Measurements from ENCODE around the gene DAB2IP. TPM values are rescaled to one million over a fixed set of nuclear protein-coding genes. Genes with fewer than 3 reads are reported as not detected.

The DAB2IP gene
- total and polyA plus RNA-seq, 2 donors (not counting 1 experiment from before 2014, with no cell fraction given) = 14.6 to 16.5 TPM

DNA sequence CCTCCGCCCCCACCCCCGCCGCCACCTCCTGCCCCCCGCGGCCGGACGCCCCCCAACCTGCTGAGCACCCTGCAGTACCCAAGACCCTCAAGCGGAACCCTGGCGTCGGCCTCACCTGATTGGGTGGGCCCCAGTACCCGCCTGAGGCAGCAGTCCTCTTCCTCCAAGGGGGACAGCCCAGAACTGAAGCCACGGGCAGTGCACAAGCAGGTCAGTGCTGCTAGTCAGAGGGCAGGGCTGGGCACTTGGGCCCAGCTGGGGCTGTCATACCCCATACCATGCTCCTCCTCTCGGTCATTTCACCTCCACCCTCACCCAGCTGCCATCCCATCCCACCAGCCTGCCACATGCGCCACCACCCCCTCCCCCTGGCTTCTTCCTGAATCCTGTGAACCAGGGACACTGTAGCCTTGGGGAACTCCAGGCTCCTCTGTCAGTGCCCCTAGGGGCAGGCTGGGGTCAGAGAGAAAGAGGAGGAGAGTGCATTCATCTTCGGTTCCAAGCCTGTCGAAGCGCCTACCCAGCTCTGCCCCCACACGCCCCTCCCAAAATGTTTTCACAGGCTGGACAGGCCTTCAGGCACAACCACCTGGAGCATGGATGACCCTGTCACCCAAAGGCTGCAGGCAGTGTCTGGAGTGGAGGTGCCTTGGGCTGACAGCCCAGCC is 122.0 kb downstream of the DAB2IP start:
- TF ChIP-seq, protein P1, sequence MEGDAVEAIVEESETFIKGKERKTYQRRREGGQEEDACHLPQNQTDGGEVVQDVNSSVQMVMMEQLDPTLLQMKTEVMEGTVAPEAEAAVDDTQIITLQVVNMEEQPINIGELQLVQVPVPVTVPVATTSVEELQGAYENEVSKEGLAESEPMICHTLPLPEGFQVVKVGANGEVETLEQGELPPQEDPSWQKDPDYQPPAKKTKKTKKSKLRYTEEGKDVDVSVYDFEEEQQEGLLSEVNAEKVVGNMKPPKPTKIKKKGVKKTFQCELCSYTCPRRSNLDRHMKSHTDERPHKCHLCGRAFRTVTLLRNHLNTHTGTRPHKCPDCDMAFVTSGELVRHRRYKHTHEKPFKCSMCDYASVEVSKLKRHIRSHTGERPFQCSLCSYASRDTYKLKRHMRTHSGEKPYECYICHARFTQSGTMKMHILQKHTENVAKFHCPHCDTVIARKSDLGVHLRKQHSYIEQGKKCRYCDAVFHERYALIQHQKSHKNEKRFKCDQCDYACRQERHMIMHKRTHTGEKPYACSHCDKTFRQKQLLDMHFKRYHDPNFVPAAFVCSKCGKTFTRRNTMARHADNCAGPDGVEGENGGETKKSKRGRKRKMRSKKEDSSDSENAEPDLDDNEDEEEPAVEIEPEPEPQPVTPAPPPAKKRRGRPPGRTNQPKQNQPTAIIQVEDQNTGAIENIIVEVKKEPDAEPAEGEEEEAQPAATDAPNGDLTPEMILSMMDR (conservative IDR thresholded peaks at IDR 0.05 in 1 of 2, IDR thresholded peaks at IDR 0.05 in 1 of 2; ENCODE audit: low read depth in 1 of 2, low read length in 2 of 2) = no peak
- no peak for TF ChIP-seq EZH2 (IDR thresholded peaks at IDR 0.05; ENCODE audit: low read length, missing control alignments)
- DNase-seq (ENCODE audit: low read depth in 2 of 2) = no peak
- Histone ChIP-seq H3K9ac (ENCODE audit: insufficient read depth, low read length) (no peak overlapping the region), H2AFZ (ENCODE audit: low read length) (no peak overlapping the region), H3K4me3 (replicated peaks in 1 of 4; ENCODE audit: control extremely low read depth in 1 of 4, insufficient read depth in 1 of 4, low read depth in 3 of 4, low read length in 4 of 4) (no peak overlapping the region), H3K36me3 (ENCODE audit: control insufficient read depth, insufficient read depth, low read length) (peaks cover 12% of the 10 kb centered on the region), H4K20me1 (ENCODE audit: control insufficient read depth, extremely low read depth, insufficient read depth, low read length) (no peaks in the 10 kb centered on the region), H3K9me3 (ENCODE audit: control insufficient read depth, insufficient read depth, low read depth, low read length) (no peaks in the 10 kb centered on the region), H3K27me3 (ENCODE audit: control insufficient read depth, insufficient read depth, low read length) (no peaks in the 10 kb centered on the region), H3K4me1 (ENCODE audit: control insufficient read depth, extremely low read depth, insufficient read depth, low read length) (peaks cover 12% of the 10 kb centered on the region), H3K27ac (ENCODE audit: insufficient read depth, low read length) (no peak overlapping the region), H3K4me2 (ENCODE audit: extremely low read depth, insufficient read depth, low read length) (no peak overlapping the region), H3K79me2 (ENCODE audit: control insufficient read depth, insufficient read depth, low read length) (no peaks in the 10 kb centered on the region)

DNA sequence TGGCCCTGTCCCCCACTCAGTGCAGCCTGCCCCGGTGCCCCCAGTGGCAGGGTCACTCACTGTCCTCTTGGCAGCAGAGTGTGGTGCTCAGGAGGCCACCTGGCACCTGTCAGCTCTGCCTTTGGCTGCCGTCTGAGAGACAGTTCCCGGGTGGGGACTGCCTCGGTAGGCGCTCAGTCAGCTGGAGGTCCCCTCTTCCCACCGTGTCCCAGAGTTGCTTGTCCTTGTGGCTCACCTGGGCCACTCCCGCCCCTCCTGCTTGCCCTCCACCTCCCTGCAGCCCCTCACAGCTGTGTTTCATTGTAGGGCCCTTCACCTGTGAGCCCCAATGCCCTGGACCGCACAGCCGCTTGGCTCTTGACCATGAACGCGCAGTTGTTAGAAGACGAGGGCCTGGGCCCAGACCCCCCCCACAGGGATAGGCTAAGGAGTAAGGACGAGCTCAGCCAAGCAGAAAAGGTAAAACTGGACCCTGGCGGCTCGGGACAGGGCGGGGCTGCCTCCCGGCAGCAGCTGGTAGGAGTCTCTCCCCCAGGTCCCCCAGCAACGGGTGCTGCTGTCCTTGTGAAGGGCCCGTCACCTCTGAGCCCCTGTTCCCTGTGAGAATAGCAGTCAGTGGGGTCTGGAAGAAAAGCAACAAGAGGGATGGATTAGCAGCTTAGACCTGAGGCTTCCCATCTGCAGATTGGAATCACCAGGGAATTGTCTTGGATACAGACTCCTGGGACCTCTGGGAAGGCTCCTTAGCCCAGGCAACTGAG is 122.7 kb downstream of the DAB2IP start:
- Histone ChIP-seq H3K9me3 (ENCODE audit: control insufficient read depth, insufficient read depth, low read depth, low read length) (no peaks in the 10 kb centered on the region), H3K27ac (ENCODE audit: insufficient read depth, low read length) (no peak overlapping the region), H3K4me1 (ENCODE audit: control insufficient read depth, extremely low read depth, insufficient read depth, low read length) (peaks cover 12% of the 10 kb centered on the region), H3K79me2 (ENCODE audit: control insufficient read depth, insufficient read depth, low read length) (no peaks in the 10 kb centered on the region), H4K20me1 (ENCODE audit: control insufficient read depth, extremely low read depth, insufficient read depth, low read length) (no peaks in the 10 kb centered on the region), H2AFZ (ENCODE audit: low read length) (no peak overlapping the region), H3K4me3 (replicated peaks in 1 of 4; ENCODE audit: control extremely low read depth in 1 of 4, insufficient read depth in 1 of 4, low read depth in 3 of 4, low read length in 4 of 4) (no peak overlapping the region), H3K36me3 (ENCODE audit: control insufficient read depth, insufficient read depth, low read length) (peaks cover 11% of the 10 kb centered on the region), H3K27me3 (ENCODE audit: control insufficient read depth, insufficient read depth, low read length) (no peaks in the 10 kb centered on the region), H3K9ac (ENCODE audit: insufficient read depth, low read length) (no peak overlapping the region), H3K4me2 (ENCODE audit: extremely low read depth, insufficient read depth, low read length) (no peak overlapping the region)
- TF ChIP-seq, protein P1 (conservative IDR thresholded peaks at IDR 0.05 in 1 of 2, IDR thresholded peaks at IDR 0.05 in 1 of 2; ENCODE audit: low read depth in 1 of 2, low read length in 2 of 2) = no peak
- no peak for TF ChIP-seq EZH2 (IDR thresholded peaks at IDR 0.05; ENCODE audit: low read length, missing control alignments)
- DNase-seq (ENCODE audit: low read depth in 2 of 2) = no peak

DNA sequence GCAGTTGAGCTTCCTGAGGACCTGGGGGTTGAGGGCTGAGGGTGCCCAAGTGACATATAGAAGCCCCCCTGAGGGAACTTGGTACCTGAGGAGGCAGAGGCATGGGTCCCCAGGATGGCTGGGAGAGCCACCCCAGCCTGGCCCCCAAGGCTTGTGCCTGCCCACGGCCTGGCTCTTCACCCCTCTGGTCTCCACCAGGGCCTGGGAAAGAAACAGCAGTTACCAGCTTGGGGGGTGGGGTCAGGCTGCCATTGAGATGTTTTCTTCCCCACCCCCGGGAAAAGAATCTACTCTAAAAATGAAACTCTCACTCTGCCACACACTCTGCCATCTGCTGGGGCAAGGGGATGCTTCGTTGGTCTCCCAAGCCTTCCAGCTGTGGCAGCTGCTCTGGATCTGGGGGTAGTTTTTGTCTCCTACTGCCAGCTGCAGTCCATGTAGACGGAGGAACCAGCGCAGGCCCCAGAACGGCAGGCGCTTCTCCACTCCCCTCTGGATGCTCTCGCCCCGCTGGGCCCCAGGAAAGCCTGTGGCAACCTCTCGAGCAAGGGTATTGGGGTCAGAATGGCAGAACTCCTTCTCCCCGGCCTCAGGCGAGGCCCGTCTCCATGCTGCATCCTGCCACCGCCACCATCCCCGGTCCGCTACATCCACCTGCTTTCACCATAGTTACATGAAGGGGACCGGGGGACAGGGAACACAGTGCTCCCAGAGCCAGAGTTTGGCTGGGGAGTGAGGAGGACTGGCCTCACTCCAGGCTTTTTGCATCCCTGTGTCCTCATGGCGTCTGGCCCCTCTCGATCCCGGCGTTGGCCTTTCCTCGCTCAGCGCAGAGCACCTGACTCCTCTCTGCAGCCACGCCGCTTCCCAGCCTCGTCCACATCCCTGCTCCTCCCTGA is 123.5 kb downstream of the DAB2IP start:
- no peaks in the 10 kb centered on the region for H3K79me2 ChIP-seq (ENCODE audit: control insufficient read depth, insufficient read depth, low read length)
- H3K9ac ChIP-seq (ENCODE audit: insufficient read depth, low read length) = no peak overlapping the region
- DNase-seq (ENCODE audit: low read depth in 2 of 2) = no peak
- no peak overlapping the region for H2AFZ ChIP-seq (ENCODE audit: low read length)
- H3K9me3 ChIP-seq (ENCODE audit: control insufficient read depth, insufficient read depth, low read depth, low read length) = no peaks in the 10 kb centered on the region
- H3K4me1 ChIP-seq (ENCODE audit: control insufficient read depth, extremely low read depth, insufficient read depth, low read length) = peaks cover 12% of the 10 kb centered on the region
- H3K4me2 ChIP-seq (ENCODE audit: extremely low read depth, insufficient read depth, low read length) = no peak overlapping the region
- TF ChIP-seq, protein P1 (conservative IDR thresholded peaks at IDR 0.05 in 1 of 2, IDR thresholded peaks at IDR 0.05 in 1 of 2; ENCODE audit: low read depth in 1 of 2, low read length in 2 of 2) = no peak
- no peak for TF ChIP-seq EZH2 (IDR thresholded peaks at IDR 0.05; ENCODE audit: low read length, missing control alignments)
- H3K27me3 ChIP-seq (ENCODE audit: control insufficient read depth, insufficient read depth, low read length) = no peaks in the 10 kb centered on the region
- H3K36me3 ChIP-seq (ENCODE audit: control insufficient read depth, insufficient read depth, low read length) = peaks cover 9% of the 10 kb centered on the region
- H4K20me1 ChIP-seq (ENCODE audit: control insufficient read depth, extremely low read depth, insufficient read depth, low read length) = no peaks in the 10 kb centered on the region
- H3K4me3 ChIP-seq (replicated peaks in 1 of 4; ENCODE audit: control extremely low read depth in 1 of 4, insufficient read depth in 1 of 4, low read depth in 3 of 4, low read length in 4 of 4) = no peak overlapping the region
- H3K27ac ChIP-seq (ENCODE audit: insufficient read depth, low read length) = no peak overlapping the region
